ENCODE data around the gene TSHB.
"Not testable (repeated sequence)": the region's sequence is repeated elsewhere in the genome, so short reads cannot be mapped to it uniquely, and the experiment has no call there.

Gene TSHB

GRCh38 chr1:115012434-115012833 is 17.2 kb upstream of the TSHB start:
- DNase-seq (ENCODE audit: low spot score): no peak
- Histone ChIP-seq H3K4me3 (no peak overlapping the region), H3K27ac (no peak overlapping the region)
- no peak for TF ChIP-seq CTCF (IDR thresholded peaks at IDR 0.05)

- TF ChIP-seq CTCF (IDR thresholded peaks at IDR 0.05): no peak
- Histone ChIP-seq H3K4me3 (no peak overlapping the region), H3K27ac (no peak overlapping the region)
- no peak for DNase-seq (ENCODE audit: low spot score)
Measured at GRCh38 chr1:115013792-115014191, 15.8 kb upstream of the TSHB start.

GRCh38 chr1:115019549-115019948 is 10.1 kb upstream of the TSHB start:
- H3K27ac ChIP-seq; DNase-seq (ENCODE audit: low spot score); H3K4me3 ChIP-seq: not testable (repeated sequence)

GRCh38 chr1:115021145-115021544 is 8.5 kb upstream of the TSHB start:
- no peak for TF ChIP-seq CTCF (IDR thresholded peaks at IDR 0.05)
- H3K4me3 ChIP-seq: no peak overlapping the region
- no peak for DNase-seq (ENCODE audit: low spot score)
- H3K27ac ChIP-seq: no peak overlapping the region

- no peak for DNase-seq (ENCODE audit: low spot score)
- Histone ChIP-seq H3K4me3 (no peak overlapping the region), H3K27ac (no peak overlapping the region)
- TF ChIP-seq CTCF (IDR thresholded peaks at IDR 0.05): no peak
Measured at GRCh38 chr1:115023593-115023992, 6.0 kb upstream of the TSHB start.

GRCh38 chr1:115031595-115031994 is 2.0 kb downstream of the TSHB start:
- no peak overlapping the region for H3K4me3 ChIP-seq
- no peak overlapping the region for H3K27ac ChIP-seq
- no peak for DNase-seq (ENCODE audit: low spot score)
- no peak for TF ChIP-seq CTCF (IDR thresholded peaks at IDR 0.05)

DNA sequence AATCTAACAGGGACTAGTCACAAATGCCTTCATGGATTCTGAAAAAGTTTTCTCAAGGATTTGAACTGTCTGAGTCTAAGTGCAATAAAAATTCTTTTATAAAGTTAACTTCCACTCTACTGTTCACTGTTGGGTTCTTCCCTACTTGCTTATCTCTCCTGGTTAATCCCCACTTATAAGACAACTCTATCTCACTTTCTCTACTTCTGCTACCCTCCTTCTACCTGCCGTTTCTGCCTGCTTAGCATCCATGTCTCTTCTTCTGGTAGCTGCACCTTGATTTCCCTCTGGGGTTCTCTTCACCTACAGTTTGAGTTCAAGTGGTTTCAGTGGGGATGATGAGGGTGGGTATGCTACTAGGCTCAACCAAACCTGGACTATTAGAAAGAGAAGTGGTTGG is 6.0 kb downstream of the TSHB start:
- no peak for DNase-seq (ENCODE audit: low spot score)
- no peak overlapping the region for H3K27ac ChIP-seq
- H3K4me3 ChIP-seq: no peak overlapping the region
- TF ChIP-seq CTCF (IDR thresholded peaks at IDR 0.05): no peak
